C1 segment of cervical spinal cord (tissue), 14 donors: ENCODE measurements around the gene DCLRE1B.
A peak's percentile ranks its signal among the peaks of the same experiment; 100 is the strongest.

Experiments used
- DNase-seq, 14 donors: peaks; one replicate each; lab custom pipeline; 2025; lab: John Stamatoyannopoulos, UW

Gene DCLRE1B

GRCh38 chr1:113904674-113905434, at the start of gene DCLRE1B, which contains the start of gene AP4B1:
DCLRE1B (plus strand) TSS chr1:113905326; CDS start chr1:113905587, 261 bp downstream.
AP4B1 (minus strand) TSS chr1:113904799; CDS start chr1:113904717, 82 bp downstream.
- peak; percentile 86 to 100 (median 98) for DNase-seq

DNA sequence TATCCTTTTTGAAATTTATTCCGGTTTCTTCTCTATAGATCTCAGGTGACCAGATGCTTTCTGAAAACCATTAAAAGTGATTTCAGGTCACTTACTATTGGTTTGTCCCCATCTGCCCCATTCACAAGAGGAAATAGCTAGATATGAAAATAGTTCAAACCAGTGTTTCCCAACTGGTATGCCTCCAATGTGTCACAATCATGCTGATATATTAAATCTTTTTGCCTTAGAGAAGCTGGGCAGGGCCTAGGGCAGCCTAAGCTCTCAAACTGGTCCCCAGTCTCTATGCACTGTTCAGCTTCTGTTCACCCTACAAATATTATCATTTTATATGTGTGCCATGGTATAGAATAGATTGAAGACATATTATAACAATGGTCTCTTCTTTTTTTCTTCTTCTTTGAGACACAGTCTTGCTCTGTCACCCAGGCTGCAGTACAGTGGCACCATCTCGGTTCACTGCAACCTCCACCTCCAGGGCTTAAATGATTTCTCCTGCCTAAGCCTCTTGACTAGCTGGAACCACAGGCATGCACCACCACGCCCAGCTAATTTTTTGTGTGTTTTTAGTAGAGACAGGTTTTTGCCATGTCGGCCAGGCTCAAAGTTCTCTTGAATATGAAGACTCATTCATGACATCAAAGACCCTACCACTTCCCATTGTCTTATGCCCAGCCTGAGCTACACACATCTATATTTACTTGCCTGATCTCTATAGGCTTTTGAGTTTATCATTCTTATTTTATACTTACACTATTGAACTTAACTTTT, 49.3 kb upstream of the DCLRE1B start:
- no peak for DNase-seq

DNA sequence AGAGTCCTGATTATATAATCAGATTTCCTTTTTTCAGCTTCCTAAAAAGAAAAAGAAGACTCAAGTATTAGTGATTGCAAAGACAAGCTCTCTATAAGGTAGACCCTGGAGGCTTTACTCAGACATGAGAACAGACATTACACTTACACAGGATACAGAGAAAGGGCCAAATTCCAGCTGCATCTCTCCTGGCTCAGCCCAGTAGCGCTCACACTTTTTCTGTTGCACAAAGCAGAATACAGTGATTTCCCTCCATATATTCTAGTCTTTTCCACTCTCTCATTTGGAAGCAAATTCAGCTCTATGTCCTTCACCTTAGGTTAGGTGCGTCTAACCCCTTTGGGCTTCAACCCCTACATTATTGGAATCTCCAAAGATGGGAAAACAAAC, 48.7 kb upstream of the DCLRE1B start:
- DNase-seq = no peak

DNA sequence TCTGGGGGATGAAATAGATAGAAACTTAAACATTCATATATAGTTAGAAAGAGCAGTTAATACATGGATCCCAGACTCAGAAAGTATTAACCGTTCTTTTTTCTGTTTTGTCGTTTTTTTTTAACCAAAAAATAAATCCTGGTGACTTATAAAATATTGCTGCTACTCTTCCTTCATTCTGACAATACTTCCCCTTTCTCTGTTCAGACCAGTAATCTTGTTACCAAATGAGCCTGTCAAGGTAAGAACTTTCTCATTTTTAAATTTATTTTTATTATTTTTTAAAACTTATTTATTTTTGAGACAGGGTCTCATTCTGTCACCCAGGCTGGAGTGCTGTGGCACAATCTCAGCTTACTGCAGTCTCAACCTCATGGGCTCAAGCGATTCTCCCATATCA, 47.4 kb upstream of the DCLRE1B start:
- no peak for DNase-seq

GRCh38 chr1:113858418-113858817, 46.7 kb upstream of the DCLRE1B start:
- no peak for DNase-seq

GRCh38 chr1:113858982-113859381, 46.1 kb upstream of the DCLRE1B start:
- no peak for DNase-seq

DNA sequence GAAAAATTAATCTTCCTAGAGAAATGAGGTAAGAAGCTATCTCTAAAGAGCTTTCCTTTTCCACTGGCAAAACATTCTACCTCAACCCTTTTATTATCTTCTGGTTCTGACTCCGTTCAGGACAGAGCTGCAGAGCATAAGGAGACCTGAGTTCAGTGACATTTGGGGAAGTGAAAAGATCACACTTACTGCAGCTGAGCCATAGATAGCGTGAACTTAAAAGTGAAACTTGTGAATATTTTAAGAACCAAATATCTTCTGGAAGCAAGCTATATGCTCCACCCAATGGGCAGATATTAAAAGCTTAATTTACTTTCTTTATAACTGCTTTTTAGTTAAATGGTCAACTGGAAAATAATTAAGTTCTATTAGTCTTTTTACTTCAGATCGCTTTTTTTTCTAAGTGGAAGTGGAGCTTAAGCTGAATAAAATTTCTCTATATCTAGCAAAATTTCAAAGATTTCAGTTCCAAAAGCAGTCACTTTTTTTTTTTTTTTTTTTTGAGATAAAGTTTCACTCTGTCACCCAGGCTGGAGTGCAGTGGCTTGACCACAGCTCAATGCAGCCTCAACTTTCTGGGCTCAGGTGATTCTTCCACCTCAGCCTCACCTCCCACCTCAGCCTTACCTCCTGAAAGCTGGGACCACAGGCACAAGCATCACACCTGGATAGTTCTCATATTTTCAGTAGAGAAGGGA, 45.5 kb upstream of the DCLRE1B start:
- DNase-seq = no peak

DNA sequence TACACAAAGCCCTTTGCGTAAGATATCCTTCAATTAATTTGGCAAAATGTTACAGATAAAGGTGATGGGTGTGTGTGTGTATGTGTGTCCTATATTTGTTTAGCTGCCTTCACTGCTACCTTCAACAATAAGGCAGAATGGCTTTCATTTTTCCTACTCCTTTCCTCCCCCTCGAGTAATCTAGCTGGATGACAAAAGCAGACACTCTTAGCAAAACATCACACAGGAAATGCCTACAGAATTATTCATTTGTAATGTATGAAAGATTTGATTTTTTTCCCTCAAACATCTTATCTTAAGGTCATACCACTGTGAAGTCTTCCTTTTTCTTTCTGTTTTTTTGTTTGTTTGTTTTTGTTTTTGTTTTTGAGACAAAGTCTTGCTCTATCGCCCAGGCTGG, 44.2 kb upstream of the DCLRE1B start:
- DNase-seq = no peak

- DNase-seq = no peak
Measured at GRCh38 chr1:113861641-113862040, 43.5 kb upstream of the DCLRE1B start.

DNA sequence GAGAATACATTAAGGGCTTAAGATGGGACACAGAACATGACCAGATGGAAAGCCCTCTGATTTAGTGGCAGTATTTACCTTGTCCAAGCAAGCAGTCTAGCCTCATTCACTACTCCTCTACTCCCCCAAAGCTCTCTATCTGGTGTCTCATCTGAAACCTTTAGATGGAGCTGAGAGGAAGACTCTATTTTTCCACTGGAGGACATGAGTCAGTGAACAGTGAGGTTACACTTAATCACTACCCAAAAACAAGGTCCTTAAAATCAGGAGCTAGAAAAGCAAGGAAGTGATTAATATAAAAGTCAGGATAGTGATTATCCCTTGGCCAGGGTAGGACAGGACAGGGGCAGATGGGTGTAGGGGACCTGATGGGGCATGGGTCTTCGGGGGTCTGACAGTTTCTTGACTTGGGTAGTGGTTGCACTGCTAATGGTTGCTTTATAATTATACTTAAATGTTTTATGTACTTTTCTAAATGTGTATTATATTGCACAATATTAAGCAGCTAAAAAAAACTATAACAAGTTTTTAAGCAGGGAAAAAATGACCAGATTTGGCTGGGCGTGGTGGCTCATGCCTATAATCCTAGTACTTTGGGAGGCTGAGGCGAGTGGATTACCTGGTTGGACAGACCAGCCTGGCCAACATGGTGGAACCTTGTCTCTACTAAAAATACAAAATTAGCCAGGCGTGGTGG, 36.6 kb upstream of the DCLRE1B start:
- no peak for DNase-seq

DNA sequence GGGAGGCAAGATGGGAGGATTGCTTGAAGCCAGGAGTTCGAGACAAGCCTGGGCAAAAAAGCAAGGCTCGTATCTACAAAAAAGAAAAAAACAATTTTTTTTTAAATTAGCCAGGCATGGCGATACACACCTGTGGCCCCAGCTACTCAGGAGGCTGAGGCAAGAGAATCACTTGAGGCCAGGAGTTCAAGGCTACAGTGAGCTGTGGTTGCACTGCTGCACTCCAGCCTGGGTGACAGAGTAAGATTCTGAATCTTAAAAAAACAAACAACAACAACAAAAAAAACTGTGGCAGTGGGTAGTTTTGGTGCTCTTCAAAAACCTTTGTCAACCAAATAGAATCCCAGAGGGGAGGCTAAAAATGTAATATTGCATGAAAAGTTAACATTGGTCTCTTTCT, 34.3 kb upstream of the DCLRE1B start:
- DNase-seq = no peak

DNA sequence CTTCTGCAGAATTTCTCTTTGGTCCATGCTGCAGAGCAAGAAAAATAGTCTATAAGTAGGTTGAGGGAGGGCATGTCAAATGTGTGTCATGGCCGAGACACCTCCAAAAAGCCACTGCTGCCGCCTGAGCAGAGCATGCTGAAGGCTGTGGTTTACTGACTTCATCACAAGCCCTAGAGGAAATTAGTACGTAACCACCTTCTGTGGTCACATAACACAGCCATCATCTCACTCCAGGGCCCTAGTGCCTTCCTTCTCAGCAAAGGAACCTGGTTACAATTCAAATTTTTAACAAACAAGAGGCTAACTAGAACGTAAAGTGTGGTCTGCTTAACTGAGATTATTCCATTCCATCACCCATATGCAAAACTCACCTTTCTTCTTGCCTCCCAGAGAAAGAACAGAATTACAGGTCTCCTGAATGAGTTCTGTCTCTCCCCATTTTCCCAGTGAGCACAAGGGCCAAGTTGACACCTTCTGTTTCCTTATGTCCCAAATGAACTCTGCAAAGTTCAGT, 33.5 kb upstream of the DCLRE1B start, which contains the start of gene PTPN22:
PTPN22 (minus strand) TSS at position 116 of the 517 bp plus-strand sequence.
- peak in 3 of 14 donors; percentile 0 to 5 (median 4) for DNase-seq

GRCh38 chr1:113872219-113872935, 32.7 kb upstream of the DCLRE1B start:
- DNase-seq = no peak

GRCh38 chr1:113874012-113874879, 30.9 kb upstream of the DCLRE1B start:
- peak in 1 of 14 donors; percentile 6 for DNase-seq

- peak in 1 of 14 donors; percentile 93 for DNase-seq
Measured at GRCh38 chr1:113875714-113876113, 29.4 kb upstream of the DCLRE1B start.

DNA sequence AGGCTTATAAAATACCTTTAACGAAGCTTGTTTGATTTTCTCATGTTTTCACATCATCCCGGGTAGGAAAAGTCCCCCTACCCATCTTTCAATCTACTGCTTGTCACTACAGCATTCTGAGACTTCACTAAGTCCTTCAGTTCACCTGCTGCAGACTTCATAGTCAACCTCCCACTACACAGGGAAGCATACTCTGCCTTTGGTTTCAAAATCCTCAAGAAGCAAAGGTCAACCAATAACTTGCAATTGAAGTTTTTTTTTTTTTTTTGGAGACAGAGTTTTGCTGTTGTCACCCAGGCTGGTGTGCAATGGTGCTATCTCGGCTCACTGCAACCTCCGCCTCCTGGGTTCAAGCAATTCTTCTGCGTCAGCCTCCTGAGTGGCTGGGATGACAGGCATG, 28.9 kb upstream of the DCLRE1B start:
- DNase-seq = no peak

DNA sequence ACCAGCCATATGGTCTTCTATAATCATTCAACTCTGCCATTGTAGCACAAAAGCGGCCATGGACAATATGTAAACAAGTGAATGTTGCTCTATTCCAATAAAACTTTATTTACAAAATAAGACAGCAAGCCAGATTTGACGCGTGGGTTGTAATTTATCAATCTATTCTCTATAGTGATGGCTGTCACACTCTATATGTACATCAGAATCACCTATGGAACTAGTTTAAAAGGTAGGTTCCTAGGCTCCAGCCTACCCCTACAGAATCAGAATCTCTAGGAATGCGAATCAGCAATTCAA, 25.4 kb upstream of the DCLRE1B start:
- no peak for DNase-seq

DNA sequence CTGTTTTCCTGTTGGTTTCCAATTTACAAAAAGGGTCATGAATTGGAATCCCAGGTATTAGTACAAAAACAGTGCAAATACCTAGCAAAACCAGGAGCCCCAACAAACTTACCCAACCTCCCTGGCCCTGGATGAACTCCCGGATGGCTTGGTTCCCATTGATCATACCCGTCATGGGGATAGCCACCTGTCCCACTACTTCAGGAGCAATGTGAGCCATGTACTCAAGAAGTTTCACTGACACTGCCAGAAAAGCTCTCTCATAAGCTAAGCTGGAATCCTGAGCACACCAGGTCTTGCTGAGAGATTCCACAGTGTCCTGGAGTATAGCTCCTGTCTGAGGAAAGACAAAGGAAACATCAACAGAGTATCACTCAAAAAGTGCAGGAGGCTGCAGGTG, 23.5 kb upstream of the DCLRE1B start:
- DNase-seq = peak in 1 of 14 donors; percentile 85
